CD14-positive monocyte (primary cell): ENCODE data around the gene PLAU. TPM values are rescaled to one million over a fixed set of nuclear protein-coding genes. Genes with fewer than 3 reads are reported as not detected.

Experiments
- DNase-seq, 3 donors: peaks; one replicate each; pipeline ENCODE4 v3.0.0-alpha.2; 2011 to 2022
- H2AFZ ChIP-seq: 2 replicates; pipeline ENCODE4 v1.6.0; 2012; ENCODE audit warnings: mild to moderate bottlenecking, low read depth, low read length, inconsistent platforms; ENCODE audit not compliant: insufficient read depth, poor library complexity, severe bottlenecking
- H3K27ac ChIP-seq, 2 donors: 1 replicate in 1 of 2; 2 replicates in 1 of 2; pipeline ENCODE4 v1.5.1; 2012 to 2013; ENCODE audit warnings: low read length in 2 of 2, control low read depth in 1 of 2, inconsistent platforms in 1 of 2, low read depth in 1 of 2, mild to moderate bottlenecking in 1 of 2
- H3K27me3 ChIP-seq, 2 donors: one replicate each; pipeline versions ENCODE4 v1.6.0 to v1.6.1; 2011 to 2013; ENCODE audit warnings: low read length in 2 of 2; ENCODE audit not compliant: control insufficient read depth in 2 of 2, insufficient read depth in 2 of 2
- H3K36me3 ChIP-seq, 2 donors: replicated peaks in 1 of 2; 1 replicate in 1 of 2; 2 replicates in 1 of 2; pipeline versions ENCODE4 v1.5.1 to v1.6.1; 2012 to 2013; ENCODE audit warnings: low read length in 2 of 2, control low read depth in 1 of 2, inconsistent platforms in 1 of 2, mild to moderate bottlenecking in 1 of 2; ENCODE audit not compliant: insufficient read depth in 2 of 2, control insufficient read depth in 1 of 2
- H3K4me1 ChIP-seq, 2 donors: 1 replicate in 1 of 2; 2 replicates in 1 of 2; pipeline versions ENCODE4 v1.5.1 to v1.6.1; 2012 to 2013; ENCODE audit warnings: low read length in 2 of 2, control low read depth in 1 of 2, inconsistent platforms in 1 of 2, mild to moderate bottlenecking in 1 of 2, moderate library complexity in 1 of 2; ENCODE audit not compliant: insufficient read depth in 2 of 2, control insufficient read depth in 1 of 2
- H3K4me2 ChIP-seq: replicated peaks from 2 replicates; pipeline ENCODE3; 2012; ENCODE audit warnings: low read length, moderate library complexity, mild to moderate bottlenecking; ENCODE audit not compliant: poor library complexity, severe bottlenecking; ENCODE audit errors: extremely low read depth
- H3K4me3 ChIP-seq, 3 experiments: fragments of 200-600 bp in 1 of 3; sonication (generic) in 1 of 3; replicated peaks in 1 of 3; 1 replicate in 2 of 3; 2 replicates in 1 of 3; pipeline ENCODE4 v1.5.1; 2011 to 2013; ENCODE audit warnings: low read length in 3 of 3, mild to moderate bottlenecking in 3 of 3, control low read depth in 2 of 3, low read depth in 2 of 3, inconsistent platforms in 1 of 3, moderate library complexity in 1 of 3
- H3K79me2 ChIP-seq: 2 replicates; pipeline ENCODE4 v1.6.0; 2012; ENCODE audit warnings: mild to moderate bottlenecking, control low read depth, inconsistent platforms, low read length, moderate library complexity; ENCODE audit not compliant: insufficient read depth
- H3K9ac ChIP-seq: 2 replicates; pipeline ENCODE4 v1.6.0; 2017; ENCODE audit warnings: low read length, mild to moderate bottlenecking; ENCODE audit not compliant: insufficient read depth, poor library complexity, severe bottlenecking
- H3K9me3 ChIP-seq, 2 donors: replicated peaks in 1 of 2; 1 replicate in 1 of 2; 2 replicates in 1 of 2; pipeline versions ENCODE4 v1.5.1 to v1.6.1; 2012 to 2013; ENCODE audit warnings: low read length in 2 of 2, control low read depth in 1 of 2; ENCODE audit not compliant: control insufficient read depth in 1 of 2, insufficient read depth in 1 of 2
- H4K20me1 ChIP-seq: 2 replicates; pipeline ENCODE4 v1.6.0; 2012; ENCODE audit warnings: mild to moderate bottlenecking, low read length, control low read depth, moderate library complexity; ENCODE audit not compliant: insufficient read depth
- H3K27ac Mint-ChIP-seq, 7 donors: one replicate each; pipeline ENCODE4 v1.8.0; 2020; ENCODE audit warnings: mild to moderate bottlenecking in 7 of 7, mixed read lengths in 7 of 7, moderate library complexity in 6 of 7, inconsistent platforms in 2 of 7
- H3K27me3 Mint-ChIP-seq, 3 donors: one replicate each; pipeline ENCODE4 v1.8.0; 2021 to 2022; ENCODE audit warnings: low read depth in 3 of 3, mild to moderate bottlenecking in 3 of 3, mixed read lengths in 3 of 3, moderate library complexity in 3 of 3, inconsistent platforms in 1 of 3
- H3K36me3 Mint-ChIP-seq, 2 donors: one replicate each; pipeline ENCODE4 v1.8.0; 2020; ENCODE audit warnings: mixed read lengths in 2 of 2, inconsistent platforms in 1 of 2, mild to moderate bottlenecking in 1 of 2
- H3K4me1 Mint-ChIP-seq: one replicate; pipeline ENCODE4 v1.8.0; 2020; ENCODE audit warnings: mild to moderate bottlenecking, mixed read lengths
- H3K4me3 Mint-ChIP-seq, 2 donors: one replicate each; pipeline ENCODE4 v1.8.0; 2020; ENCODE audit warnings: mild to moderate bottlenecking in 2 of 2, mixed read lengths in 2 of 2, moderate library complexity in 1 of 2
- H3K9me3 Mint-ChIP-seq, 7 donors: one replicate each; pipeline ENCODE4 v1.8.0; 2020 to 2022; ENCODE audit warnings: mixed read lengths in 7 of 7, mild to moderate bottlenecking in 6 of 7, moderate library complexity in 6 of 7, inconsistent platforms in 2 of 7
- WGBS: methylation state at CpG from one replicate; pipeline ENCODE4 v1.1.5; 2013; ENCODE audit warnings: missing lambda C conversion rate; ENCODE audit not compliant: insufficient coverage; 5-methylcytosine and 5-hydroxymethylcytosine counted together
- intact Hi-C, 2 donors: fragments of 100-400 bp; cut with micrococcal nuclease; formaldehyde crosslinking; loops; one replicate each; pipeline versions ENCODE4 v1.15.0 to v1.15.1; 2023
- polyA plus RNA-seq, 3 donors: library from polyadenylated mRNA; depleted of rRNA in 1 of 3; unstranded in 2 of 3; stranded (reverse) in 1 of 3; fragments of 300-500 nt in 2 of 3; fragments of >200 nt in 1 of 3; fragmentation: Illumina TruSeq in 2 of 3; gene quantifications; 1 replicate in 2 of 3; 2 replicates in 1 of 3; pipeline ENCODE4 v1.2.3, GENCODE V29; 2012 to 2021
- TF ChIP-seq, protein P1 (sequence below): fragments of 200-600 bp; IDR thresholded peaks from one replicate; pipeline ENCODE4 v1.8.0; 2022; ENCODE audit warnings: antibody characterized with exemption, mild to moderate bottlenecking

Gene PLAU
- polyA plus RNA-seq, 3 donors, result 0.16 to 1.5 (median 0.43) TPM

DNA sequence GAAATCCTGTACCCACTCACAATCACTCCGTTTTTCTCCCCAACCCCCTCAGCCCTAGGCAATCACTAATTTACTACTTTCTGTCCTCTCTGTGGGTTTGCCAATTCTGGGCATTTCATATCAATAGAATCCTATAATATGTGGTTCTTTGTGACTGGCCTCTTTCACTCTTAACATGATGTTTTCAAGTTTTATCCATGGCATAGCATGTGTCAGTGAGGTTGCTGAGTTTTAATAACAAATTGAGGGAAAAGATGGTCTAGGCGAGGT lies 11.9 kb downstream of the PLAU start:
- H3K9me3 Mint-ChIP-seq, result peaks cover 0 to 4% (median 0%) of the 10 kb centered on the region in 7 donors
- peaks cover 33% of the 10 kb centered on the region for H3K4me1 Mint-ChIP-seq
- H4K20me1 ChIP-seq, result no peaks in the 10 kb centered on the region
- no peak overlapping the region for H3K27ac ChIP-seq
- no peaks in the 10 kb centered on the region for H3K9me3 ChIP-seq
- H3K27ac Mint-ChIP-seq, result no peak overlapping the region
- H3K79me2 ChIP-seq, result no peaks in the 10 kb centered on the region
- peaks cover 2 to 4% (median 3%) of the 10 kb centered on the region in 3 donors for H3K27me3 Mint-ChIP-seq
- H3K4me1 ChIP-seq, result peaks cover 28 to 31% of the 10 kb centered on the region in 2 donors
- 100% methylated on average over 1 of the region's 2 CpGs for WGBS
- no peak overlapping the region for H3K4me3 ChIP-seq
- H3K27me3 ChIP-seq, result no peaks in the 10 kb centered on the region
- TF ChIP-seq, protein P1, sequence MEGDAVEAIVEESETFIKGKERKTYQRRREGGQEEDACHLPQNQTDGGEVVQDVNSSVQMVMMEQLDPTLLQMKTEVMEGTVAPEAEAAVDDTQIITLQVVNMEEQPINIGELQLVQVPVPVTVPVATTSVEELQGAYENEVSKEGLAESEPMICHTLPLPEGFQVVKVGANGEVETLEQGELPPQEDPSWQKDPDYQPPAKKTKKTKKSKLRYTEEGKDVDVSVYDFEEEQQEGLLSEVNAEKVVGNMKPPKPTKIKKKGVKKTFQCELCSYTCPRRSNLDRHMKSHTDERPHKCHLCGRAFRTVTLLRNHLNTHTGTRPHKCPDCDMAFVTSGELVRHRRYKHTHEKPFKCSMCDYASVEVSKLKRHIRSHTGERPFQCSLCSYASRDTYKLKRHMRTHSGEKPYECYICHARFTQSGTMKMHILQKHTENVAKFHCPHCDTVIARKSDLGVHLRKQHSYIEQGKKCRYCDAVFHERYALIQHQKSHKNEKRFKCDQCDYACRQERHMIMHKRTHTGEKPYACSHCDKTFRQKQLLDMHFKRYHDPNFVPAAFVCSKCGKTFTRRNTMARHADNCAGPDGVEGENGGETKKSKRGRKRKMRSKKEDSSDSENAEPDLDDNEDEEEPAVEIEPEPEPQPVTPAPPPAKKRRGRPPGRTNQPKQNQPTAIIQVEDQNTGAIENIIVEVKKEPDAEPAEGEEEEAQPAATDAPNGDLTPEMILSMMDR, result no peak
- no peak overlapping the region for H3K4me2 ChIP-seq
- no peak overlapping the region for H2AFZ ChIP-seq
- no peak overlapping the region for H3K9ac ChIP-seq
- DNase-seq, result no peak
- intact Hi-C loops, result no loop called here
- H3K36me3 ChIP-seq, result no peaks in the 10 kb centered on the region
- no peak overlapping the region for H3K4me3 Mint-ChIP-seq
- H3K36me3 Mint-ChIP-seq, result peaks cover 0 to 2% of the 10 kb centered on the region in 2 donors

DNA sequence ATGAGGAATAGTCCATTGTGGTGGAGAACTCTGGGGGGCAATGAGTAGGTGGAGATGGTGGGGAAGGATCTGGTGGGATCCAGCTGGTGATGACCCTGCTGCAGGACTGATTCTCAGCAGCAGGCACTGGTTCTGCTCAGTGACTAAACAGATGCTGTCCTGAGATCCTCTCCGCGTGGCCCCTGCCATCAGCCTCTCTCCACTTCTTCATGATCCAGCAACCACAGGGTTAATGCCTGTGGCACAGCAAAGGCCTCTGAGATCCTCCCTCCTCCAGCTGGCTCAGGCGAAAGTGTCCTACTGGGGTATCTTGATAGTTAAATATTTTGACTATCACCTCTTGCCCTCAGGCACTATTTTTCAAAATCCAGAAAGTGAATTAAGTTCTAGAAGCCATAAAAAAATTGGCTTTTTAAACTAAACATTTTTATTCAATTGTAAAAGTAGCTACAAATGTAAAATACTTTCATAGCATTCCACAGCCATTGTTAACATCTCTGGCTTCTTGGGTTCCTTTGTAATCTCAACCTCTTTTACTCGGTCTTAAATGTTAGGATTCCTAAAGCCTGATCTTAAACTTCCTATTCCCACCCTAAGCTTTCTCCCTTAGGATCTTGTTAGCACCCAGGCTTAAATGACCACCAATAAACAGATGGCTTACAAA lies 13.1 kb downstream of the PLAU start:
- Histone ChIP-seq H3K4me2 (no peak overlapping the region), H3K4me3 (no peak overlapping the region), H3K36me3 (no peaks in the 10 kb centered on the region), H2AFZ (no peak overlapping the region), H3K4me1 (peaks cover 28 to 31% of the 10 kb centered on the region in 2 donors), H3K27me3 (no peaks in the 10 kb centered on the region), H4K20me1 (no peaks in the 10 kb centered on the region), H3K9me3 (no peaks in the 10 kb centered on the region), H3K9ac (no peak overlapping the region), H3K79me2 (no peaks in the 10 kb centered on the region), H3K27ac (no peak overlapping the region)
- Mint-ChIP-seq H3K4me3 (no peak overlapping the region), H3K27ac (no peak overlapping the region), H3K4me1 (peaks cover 33% of the 10 kb centered on the region), H3K36me3 (peaks cover 0 to 2% of the 10 kb centered on the region in 2 donors), H3K27me3 (peaks cover 2 to 3% (median 2%) of the 10 kb centered on the region in 3 donors), H3K9me3 (peaks cover 0 to 2% (median 0%) of the 10 kb centered on the region in 7 donors)
- intact Hi-C loops, result no loop called here
- WGBS, result 100% methylated on average over 3 of the region's 4 CpGs
- TF ChIP-seq, protein P1, result no peak
- DNase-seq, result no peak
